ENCODE data around the gene STRIP2. TPM values are rescaled to one million over a fixed set of nuclear protein-coding genes. Genes with fewer than 3 reads are reported as not detected.
"Not testable (repeated sequence)": the region's sequence is repeated elsewhere in the genome, so short reads cannot be mapped to it uniquely, and the experiment has no call there.

The STRIP2 gene
- total RNA-seq, 1 donor from 2014 or later, result 0.52 TPM

DNA sequence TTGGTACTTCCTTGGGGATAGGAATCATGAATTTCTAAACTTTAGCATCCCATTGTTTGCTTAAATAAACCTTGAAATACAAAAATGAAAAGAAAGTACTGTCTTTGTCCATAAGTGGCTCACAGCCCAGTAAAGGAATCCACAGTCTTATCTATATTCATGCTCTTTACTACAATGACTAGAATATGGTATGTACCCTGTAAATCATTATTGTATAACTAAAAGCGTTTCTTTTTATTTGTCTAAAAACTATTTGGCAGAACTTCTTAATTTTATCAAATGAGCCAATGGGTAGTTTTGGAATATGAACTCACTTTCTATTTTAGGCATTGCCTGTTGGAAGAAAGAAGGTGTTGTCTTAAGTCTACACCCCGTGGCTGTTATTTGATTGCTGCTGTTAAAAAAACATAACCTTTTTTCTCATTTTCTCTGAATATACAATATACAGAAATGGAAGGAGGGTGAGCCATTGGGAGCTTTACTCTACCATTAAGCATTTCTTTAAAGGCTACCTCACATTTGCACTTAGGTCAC, 12.4 kb upstream of the STRIP2 start:
- DNase-seq (ENCODE audit: low spot score), result no peak

GRCh38 chr7:129422727-129423126, 11.5 kb upstream of the STRIP2 start:
- no peak for DNase-seq (ENCODE audit: low spot score)

DNA sequence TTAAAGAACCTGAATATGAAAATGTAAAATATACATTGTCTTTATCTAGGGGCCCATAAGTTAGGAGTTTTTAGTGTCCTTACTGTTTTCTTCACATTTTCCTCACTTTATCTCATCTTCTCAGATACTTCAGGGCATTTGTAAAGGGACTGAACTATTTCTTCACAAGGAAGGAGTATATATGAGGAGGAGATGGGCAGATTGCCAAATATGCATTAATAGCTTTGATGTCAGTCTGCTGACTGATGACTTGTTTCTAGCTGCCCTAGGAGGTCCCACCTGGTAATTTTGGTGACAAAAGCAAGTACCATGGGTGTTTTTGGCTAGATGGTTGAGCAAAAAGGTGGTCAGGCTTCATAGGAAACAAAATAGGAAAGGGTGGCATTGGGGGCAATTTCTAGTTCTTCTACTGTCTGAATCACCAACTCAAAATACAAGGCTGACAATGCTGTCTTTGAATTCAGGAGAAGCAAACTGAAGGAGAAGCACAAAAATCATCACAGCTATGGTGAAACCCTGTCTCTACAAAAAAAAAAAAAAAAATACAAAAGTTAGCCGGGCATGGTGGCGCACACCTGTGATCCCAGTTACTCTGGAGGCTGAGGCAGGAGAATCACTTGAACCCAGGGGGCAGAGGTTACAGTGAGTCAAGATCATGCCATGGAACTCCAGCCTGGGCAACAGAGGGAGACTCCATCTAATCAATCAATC, 10.4 kb upstream of the STRIP2 start:
- DNase-seq (ENCODE audit: low spot score), result no peak

DNA sequence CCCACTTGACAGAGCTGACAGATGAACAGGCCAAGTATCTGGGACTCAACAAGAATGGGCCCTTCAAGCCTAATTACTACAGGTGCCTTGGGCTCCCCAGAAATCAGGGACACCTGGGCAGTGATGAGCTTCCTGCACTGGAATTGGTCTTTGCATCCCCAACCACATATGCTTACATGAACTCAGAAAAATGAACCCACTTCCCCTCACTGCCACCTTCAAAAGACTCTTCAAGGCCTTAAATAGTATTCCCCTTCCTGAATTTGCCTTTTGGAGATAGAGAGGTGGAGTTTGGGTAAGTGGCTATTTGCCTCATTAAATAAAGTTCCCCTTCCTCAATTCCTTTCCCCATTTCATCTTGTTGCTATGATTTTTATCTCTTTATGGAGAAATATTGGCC, 7.8 kb upstream of the STRIP2 start:
- DNase-seq (ENCODE audit: low spot score), result no peak

GRCh38 chr7:129427526-129428045, 6.6 kb upstream of the STRIP2 start:
- DNase-seq (ENCODE audit: low spot score), result no peak

- DNase-seq (ENCODE audit: low spot score), result no peak
Measured at GRCh38 chr7:129431911-129432643, 2.2 kb upstream of the STRIP2 start.

- DNase-seq (ENCODE audit: low spot score), result no peak
Measured at GRCh38 chr7:129434675-129435318, 565 bp downstream of the STRIP2 start.

GRCh38 chr7:129435414-129435829, 1.2 kb downstream of the STRIP2 start:
- DNase-seq (ENCODE audit: low spot score), result no peak

DNA sequence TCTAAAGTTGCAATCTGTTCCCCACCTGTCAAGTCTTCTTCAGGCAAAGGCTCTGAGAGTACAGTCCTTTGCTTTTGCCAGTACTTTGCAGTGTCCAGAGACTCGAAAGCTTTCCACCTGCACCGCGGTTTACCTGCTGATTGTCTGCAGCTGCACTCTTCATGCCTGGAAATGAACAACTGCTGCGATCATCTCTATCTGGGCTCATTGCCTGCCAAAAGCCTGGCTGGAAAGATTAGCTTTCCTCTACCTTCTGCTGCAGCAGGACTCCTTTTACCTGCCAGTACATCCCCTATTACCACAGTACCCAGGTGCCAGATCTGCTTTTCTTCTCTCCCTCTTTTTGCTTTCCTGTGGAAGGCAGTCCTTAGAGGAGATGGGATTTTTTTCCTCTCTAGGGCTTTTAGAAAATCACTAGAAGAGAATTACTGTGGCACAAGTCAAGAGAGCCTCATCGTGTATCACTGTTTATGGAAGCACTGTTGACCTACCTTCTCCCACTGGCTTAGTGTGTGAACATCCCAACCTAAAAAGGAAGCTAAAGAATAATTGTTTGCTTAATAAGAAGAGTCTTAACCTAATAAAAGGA, 2.2 kb downstream of the STRIP2 start:
- no peak for DNase-seq (ENCODE audit: low spot score)

DNA sequence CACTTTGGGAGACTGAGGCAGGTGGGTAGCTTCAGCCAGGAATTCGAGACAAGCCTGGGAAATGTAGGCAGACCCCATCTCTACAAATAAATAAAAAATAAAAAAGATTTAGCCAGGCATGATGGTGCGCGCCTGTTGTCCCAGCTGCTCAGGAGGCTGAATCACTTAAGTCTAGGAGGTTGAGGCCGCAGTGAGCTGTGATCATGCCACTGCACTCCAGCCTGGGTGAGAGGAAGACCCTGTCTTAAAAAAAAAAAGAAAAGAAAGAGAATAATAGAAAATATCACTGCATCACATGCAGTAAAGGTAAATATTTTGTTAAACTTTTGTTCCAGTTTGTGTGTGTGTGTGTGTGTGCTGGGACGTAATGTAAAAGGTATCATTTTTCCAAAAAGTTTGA, 3.0 kb downstream of the STRIP2 start:
- no peak for DNase-seq (ENCODE audit: low spot score)

GRCh38 chr7:129438281-129438838, 4.1 kb downstream of the STRIP2 start:
- no peak for DNase-seq (ENCODE audit: low spot score)

- no peak for DNase-seq (ENCODE audit: low spot score)
Measured at GRCh38 chr7:129438839-129439651, 4.8 kb downstream of the STRIP2 start.

- no peak for DNase-seq (ENCODE audit: low spot score)
Measured at GRCh38 chr7:129439963-129440625, 5.9 kb downstream of the STRIP2 start.

DNA sequence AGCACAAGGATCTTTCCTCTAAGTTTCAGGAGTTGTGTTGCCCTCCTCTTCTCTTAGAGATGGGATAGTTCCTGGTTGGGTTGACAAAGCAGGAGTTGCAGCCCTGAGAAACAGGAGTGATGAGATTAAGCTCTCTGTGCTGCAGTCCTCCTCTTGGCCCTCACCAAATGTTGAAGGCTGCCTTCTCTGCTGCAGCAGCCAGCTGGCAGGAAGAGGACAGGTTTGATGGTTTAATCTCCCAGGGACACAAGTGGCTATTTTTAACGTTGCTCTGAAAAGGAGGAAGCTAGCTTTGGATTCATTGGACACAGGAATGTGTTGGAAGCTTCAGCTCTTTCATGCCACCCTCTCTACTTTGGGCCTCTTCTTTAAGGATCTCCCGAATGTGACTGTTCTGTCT, 9.4 kb downstream of the STRIP2 start:
- DNase-seq (ENCODE audit: low spot score), result no peak

- DNase-seq (ENCODE audit: low spot score), result not testable (repeated sequence)
Measured at GRCh38 chr7:129444776-129445175, 10.5 kb downstream of the STRIP2 start.

DNA sequence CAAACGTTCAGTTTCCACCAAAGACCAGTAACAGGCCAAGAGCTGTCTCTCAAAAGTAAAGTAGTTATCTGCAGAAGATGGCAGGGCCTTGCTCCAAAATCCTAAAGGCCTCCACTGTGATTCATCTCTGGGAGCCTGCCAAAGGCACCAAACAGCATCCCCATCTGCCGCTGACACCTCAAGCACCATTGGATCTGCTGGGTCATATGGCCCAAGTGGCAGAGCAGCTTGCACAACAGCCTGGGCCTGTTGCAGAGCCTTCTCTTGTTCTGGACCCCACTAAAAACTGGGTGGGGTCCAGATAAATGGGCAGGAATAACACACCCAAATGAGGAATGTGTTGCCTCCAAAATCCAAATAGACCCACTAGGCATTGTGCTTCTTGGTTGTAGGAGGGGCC, 12.7 kb downstream of the STRIP2 start:
- DNase-seq (ENCODE audit: low spot score), result not testable (repeated sequence)

DNA sequence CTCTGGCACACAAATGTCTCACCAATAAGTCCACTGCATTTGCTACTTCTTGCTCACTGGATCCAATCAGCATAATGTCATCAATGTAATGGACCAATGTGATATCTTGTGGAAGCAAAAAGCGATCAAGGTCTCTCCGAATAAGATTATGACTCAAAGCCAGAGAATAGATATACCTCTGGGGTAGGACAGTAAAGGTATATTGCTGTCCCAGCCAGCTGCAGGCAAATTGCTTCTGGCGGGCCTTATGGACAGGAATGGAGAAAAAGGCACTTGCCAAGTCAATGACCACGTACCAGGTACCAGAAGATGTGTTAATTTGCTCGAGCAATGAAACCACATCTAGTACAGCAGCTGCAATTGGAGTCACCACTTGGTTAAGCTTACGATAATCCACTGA, 13.2 kb downstream of the STRIP2 start:
- DNase-seq (ENCODE audit: low spot score), result not testable (repeated sequence)

DNA sequence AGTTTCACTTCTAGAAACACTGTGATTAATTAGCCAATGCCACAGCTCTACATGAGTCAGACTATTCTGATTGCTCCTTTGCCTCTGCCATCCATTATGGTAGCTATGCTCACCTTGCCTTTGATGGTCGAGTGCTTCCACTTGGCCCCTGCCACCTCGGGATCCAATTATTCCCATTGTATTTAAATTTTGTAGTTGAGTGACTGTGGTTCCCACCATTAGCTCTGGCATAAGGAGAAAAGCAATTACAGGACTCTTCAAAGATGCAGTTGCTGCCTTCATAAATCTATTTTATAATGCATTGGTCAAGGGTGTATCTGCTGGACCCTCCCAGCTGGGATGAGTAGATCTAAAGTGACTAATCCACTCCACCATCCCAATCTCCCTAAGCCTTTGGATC, 14.4 kb downstream of the STRIP2 start:
- not testable (repeated sequence) for DNase-seq (ENCODE audit: low spot score)

DNA sequence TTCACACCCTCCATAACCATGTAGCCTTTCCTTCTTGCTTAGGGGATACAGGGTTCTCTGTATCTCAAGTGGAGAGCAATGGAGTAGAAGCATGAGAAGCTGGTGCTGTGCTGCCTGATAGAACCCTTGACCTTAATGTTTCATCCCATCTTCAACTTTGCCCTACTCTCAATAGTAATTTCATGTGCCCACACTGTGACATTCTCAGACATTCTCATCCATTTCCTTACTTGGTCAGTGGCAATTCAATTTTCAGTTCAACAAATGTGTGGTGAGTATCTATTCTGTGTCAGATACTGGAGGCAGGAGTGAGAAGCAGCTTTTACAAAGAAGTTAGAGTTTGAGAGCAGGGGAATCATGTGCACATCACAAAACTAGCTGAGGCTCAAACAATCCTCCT, 16.1 kb downstream of the STRIP2 start:
- DNase-seq (ENCODE audit: low spot score), result no peak

DNA sequence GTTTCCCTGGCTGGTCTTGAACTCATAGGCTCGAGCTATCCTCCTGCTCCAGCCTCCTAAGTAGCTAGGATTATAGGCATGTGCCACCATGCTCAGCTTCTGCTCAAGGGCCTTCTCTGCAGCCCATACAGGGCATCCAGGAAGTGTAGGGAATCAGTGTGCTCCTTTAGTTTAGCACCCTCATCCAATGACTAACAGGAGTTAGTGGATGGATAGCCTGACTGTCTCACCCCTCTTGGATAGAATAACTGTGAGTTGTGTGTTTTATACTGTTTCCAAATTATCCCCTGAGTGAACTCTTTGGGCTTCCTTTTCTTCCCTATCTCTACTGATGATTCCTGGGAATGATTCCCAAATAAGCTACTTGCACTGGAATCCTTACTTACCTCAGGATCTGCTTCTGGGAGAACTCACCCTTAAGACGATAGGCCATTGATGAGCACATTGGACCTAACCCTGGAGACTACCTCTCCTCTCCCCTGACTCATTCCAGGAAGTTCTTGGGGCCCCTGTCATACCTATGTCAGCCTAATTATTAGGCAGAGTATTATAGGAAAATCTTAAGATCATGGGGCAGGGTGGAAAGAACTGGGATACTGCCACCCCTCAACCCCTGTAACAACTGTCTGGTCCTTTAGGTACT, 18.5 kb downstream of the STRIP2 start:
- DNase-seq (ENCODE audit: low spot score), result no peak
